IPS DF 19.7 (cell line): ENCODE data around the gene PLPP7.
"Not testable (repeated sequence)": the region's sequence is repeated elsewhere in the genome, so short reads cannot be mapped to it uniquely, and the experiment has no call there.

Experiments
- DNase-seq: peaks from one replicate; pipeline ENCODE4 v3.0.0-alpha.2; 2013; ENCODE audit warnings: low read depth, low spot score

PLPP7 gene

DNA sequence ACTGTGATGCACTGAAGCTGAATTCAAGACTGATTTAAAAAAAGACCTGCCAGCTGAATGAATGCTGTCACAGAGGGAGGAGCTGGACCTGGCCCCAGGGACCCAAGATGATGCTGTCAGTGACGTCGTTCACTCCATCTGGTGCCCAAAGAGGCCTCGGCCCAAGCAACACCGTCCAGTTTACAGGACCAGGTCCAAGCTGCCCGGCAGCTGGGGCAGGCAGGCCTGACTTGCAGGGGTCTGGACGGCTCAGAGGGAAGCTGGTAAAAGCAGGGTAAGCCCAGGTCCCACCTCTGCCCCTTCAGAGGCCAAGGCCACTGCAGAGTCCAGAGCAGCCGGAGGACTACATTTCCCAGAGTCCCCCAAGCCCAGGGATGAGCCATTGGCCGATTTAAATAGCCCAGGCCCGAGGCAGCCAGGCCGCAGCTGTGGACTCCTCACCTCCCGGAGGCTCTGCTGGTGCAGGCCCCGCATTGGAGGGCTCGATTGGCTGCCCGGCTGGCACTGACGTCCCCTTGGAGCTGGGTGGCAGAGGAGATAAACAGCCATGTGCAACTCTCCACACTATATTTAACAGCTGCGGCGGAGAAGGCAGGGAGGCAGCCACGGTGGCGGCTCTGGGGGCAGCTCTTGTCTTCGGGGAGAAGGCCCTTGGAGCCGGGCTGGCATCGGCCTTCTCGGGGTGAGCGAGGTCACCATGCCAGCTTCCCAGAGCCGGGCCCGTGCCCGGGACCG is at the start of gene PLPP7:
Gene PLPP7, plus strand, starts transcription at position 423 of the 735 bp plus-strand sequence. Its CDS starts 275 bp downstream, at position 698.
- DNase-seq, result no peak

DNA sequence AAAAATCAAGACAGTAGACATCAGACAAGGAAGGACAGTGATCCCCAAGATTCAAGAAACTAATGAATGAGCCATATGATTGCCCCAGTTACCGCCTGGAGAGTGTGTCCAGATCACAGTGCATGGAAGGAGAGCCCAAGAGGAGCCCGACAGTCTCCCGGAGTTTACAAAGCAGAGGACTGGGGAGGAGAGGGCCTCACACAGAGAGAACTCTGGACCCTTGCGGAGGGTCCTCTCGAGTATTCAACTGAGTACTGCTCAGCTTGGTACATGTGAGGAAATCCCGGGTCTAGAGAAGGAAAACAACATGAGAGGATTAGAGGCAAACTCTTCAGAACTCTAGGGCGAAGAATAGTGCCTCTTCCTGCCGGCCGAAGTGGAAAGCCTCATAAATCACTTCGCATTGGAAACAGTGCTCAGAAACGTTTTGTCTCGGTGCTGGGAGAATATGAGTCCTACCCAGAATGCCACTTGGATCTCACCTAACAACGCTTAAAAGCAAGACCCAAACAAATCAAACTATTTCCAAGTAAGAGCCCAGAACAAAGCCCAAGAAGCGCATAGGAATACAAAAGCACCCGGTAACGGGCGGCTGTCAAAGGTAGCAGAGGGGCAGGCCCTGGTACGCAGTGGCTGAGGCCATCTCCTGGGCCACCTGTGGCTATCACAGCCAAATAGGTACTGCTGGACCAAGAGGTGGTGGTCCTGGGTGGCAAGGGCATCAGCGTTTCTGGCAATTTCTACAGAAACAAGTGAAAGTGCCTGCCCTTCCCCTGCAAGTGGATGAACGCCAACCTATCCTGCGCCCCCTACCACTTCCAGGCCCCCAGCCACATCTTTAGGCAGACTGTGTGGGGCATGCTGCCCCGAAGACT is 49.2 kb upstream of the PLPP7 start:
- no peak for DNase-seq

DNA sequence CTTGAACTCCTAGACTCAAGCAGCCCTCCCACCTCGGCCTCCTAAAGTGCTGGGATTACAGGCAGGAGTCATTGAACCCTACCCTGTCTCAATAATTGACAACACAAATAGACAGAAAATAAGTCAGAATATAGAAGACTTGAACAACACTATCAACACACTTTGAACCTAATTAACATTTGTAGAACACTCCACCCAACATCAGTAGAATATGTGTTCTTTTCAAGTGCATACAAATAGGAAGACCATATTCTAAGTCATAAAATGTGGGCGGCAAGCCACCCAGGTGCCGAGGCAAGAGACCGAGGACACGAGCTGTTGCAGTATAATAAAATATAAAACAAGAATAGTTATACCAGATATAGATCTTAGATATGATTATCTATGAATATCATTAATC is 45.2 kb upstream of the PLPP7 start:
- DNase-seq, result not testable (repeated sequence)

DNA sequence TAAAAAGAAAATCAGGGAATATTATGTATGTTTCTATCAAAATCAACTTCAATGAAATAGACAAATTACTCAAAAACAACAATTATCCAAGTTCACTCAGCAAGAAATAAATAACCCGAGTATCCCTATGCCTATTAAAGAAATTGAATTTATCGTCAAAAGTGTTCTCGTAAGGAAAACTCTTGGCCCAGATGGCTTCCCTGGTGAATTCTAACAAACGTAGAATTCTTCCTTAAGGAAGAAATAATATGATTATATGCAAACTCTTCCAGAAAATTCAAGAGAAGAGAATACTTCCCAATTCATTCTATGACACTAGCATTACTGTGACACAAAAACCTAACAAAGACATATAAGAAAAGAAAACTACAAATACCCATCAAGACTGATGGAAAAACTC is 42.9 kb upstream of the PLPP7 start:
- no peak for DNase-seq

DNA sequence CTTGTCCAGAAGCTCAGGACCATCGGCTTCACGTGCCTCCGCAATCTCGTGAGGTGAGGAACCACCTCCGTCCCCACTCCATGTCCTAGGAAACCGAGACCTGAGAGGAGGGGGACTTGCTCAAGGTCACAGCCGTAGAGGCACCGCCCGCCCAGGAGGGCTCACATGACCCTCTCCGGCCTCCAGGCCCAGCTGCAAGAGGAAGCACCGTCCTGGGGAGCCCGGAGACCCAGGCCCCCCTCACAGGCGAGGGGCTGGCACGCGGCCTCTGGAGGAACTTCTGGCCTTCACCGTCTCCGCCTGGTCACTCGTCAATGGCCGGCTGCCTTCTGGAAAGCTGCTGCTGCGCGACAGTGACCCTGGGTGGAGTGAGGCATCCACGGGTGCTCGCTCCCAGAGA is 37.4 kb upstream of the PLPP7 start:
- DNase-seq, result no peak

DNA sequence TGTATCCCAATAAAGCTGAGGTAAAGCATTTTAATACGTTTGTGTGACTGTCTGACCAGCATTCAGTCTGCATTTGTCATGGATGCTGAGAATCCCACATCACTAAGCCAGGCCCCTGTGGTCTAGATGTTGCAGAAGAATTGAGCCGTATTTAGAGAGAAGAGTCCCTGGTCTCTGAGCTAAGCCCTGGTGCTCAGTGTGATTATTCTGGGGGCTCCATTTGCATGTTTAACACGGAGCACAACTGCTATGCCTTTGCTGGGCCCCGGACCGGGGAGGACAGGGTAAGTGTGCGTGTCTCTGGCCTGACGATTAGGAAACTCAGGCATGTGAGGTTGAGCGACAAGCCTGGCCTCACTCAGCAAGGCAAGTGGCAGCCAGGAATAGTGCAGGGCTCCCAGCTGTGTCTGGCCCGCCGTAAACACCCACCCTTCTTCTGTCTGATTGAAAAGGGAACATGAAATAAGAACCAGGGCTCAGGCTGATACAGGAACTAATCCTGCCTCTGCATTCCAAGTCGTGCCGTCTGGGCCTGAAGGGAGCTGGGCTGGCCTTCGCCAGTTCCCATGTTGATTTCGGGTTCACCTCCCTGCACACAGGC is 35.5 kb upstream of the PLPP7 start:
- no peak for DNase-seq

DNA sequence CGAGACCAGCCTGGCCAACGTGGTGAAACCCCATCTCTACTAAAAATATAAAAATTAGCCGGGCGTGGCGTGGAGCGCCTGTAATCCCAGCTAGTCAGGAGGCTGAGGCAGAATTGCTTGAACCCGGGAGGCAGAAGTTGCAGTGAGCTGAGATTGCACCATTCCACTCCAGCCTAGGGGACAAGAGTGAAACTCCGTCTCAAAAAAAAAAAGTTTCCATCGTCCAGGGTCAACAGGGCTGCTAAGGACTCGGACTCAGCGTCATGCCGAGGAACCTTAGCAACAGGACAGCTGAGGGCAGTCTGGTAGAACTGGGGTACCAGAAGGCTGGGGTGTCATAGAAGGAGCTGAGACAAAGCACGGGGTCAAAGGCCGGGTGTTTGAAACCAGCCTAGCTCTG is 34.9 kb upstream of the PLPP7 start:
- DNase-seq, result no peak

DNA sequence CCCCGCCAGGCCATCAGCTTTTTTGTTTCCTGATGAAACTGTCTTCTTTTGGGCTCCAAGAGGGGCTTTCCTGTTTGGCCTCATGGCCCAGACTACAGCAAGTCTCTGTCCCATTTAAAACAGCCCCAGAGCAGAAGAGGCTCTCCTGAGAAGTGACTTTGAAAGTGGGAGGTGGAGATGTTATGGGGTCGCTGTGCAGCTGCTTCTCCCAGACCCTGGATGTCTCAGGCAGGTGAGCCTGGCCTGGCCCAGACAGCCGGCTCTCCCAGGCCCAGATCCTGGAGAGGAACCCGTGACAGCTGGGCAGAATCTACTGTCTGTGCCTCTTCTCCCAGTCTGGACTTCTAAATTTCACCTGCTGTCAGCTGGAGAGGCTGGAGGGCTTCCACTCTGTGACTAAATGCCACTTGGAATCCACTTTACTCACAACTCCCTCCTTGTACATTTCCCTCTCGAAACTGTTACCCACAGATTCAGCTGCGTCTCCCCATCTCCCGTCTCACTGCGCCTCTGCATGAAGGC is 33.8 kb upstream of the PLPP7 start:
- no peak for DNase-seq

DNA sequence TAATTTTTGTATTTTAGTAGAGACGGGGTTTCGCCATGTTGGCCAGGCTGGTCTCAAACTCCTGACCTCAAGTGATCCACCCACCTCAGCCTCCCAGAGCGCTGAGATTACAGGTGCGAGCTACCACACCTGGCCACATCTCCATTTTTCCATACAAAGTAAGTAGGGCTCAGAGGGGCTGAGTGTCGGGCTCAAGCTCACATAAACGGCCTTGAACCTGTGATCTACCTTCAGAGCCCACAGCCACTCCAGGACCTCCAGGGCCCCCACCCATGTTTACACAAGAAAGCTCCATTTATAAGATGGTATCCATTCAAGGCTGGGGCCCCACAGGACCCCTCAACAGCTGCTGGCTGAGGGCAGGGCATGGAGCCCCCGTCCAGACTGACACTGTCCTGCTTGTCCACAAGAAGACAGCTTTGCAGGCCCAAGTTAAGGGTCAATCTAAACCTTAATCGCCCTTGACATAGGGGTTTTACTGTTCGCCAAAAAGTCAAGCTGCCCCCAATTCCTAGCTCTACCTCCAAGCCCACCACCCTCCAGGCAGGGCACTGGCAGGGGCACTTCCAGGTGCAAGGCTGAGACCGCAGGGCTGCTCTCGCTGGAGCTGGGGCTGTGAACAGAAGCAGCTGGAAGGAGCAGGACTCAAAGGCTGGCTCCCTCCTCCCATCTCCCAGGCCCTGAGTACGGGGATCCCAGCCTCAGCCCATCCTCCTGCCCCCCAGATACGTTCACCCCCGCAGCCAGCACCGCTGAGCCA is 32.1 kb upstream of the PLPP7 start:
- DNase-seq, result no peak

DNA sequence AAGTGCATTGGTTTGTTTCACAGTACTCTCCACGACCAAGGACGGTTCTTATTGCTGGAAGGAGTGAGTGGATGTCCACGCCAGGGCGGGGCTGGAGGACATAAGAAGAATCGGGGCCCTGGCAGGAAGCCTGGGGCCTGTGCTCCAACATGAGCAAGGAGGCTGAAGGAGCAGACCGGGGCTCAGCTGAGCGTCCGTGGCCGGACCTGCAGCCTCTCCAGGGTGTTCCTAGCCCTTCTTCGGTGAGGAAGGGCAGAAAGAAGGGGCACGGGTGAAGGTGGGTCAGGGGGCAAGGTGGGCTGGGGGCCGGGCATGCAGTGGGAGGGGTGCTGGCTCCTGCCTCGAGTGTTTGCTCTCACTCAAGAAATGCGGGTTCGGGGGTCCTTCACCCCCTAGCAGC is 31.3 kb upstream of the PLPP7 start:
- DNase-seq, result no peak

DNA sequence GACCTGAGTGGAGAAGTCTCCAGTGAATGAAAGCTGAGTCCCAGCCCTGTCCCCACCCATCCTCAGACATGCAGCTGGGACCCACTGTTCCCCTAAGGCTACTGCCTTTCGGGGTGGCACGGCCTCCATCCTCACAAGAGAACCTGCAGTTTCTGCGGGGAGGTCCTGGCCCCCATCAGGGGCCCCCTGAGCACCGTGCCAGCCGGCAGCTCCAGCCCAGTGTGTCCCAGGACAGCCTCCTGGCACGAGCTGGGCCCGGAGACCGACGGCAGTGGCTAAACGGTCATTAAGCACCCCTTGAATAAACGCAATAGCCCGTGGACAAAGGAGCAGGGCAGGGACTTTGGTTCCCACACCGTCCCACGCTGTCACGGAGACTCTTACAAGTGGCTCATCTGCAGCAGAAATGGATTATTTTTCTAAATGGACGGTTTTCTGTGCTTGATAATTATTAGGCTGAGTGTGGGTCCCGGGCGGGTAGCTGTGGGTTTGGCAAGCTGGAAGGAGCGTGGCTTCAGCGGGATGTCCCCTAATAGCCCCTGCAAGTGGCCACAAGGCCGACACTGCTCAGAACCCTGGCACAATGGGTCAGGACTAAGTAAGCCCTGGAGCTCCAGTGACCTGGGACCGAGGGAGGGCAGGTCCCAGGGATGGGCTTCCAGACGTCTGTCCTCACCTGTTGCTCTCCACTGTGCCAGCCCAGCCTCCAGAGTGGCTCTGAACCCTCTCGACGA is 30.7 kb upstream of the PLPP7 start:
- no peak for DNase-seq

DNA sequence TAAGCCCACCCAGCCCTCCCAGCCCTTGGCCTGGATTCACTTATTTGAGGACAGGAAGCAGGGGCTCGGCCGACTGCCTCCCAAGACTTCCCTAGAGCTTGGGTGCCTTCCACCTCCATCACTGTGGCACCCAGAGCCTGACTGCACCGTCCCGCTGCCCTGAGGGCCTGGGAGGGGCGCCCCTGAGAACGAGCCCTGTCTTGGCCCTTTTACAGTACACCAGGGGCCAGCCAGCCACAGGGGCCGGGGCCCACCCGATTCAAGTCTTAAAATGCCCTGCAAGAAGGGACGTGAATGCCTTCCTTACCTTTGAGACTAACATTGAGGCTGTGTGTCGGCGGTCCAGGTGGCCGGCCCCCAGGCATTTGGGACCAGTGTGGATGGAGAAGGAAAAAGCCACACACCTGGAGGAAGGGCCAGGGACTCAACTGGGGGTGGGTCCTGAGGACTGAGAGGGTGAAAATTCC is 30.1 kb upstream of the PLPP7 start:
- no peak for DNase-seq

DNA sequence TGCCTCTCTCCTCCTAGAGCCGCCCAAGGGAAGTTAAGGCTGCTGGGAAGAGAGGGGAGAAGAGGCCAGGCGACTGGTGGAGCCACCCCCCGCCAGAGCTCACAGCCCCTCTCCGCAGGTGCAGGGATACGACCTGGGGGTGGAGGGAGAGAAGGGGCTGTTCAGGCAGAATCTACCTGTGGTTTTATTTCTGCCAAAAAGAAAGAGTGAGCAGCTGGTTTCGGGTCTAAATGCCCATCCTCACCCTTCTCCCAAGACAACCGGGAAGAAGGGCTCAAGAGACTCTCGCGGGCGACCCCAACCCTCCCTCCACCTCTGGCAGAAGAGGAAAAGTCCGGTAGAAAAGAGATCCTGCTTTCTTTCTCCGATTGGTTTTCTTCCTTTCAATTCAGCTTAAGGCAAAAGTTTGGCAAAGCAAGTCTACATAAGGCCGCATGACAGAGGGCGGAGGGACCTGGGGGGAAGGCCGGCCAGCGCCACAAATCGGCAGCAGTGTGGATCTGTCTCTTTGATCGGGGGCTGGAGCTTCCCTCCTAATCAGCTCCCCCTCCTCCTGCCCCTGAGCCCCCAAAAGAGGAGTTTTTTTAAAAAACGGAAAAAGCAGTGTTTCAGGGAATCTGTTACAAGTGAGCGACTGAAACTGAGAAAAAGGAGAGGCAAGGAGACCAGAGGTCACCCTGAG is 29.5 kb upstream of the PLPP7 start:
- DNase-seq, result no peak

DNA sequence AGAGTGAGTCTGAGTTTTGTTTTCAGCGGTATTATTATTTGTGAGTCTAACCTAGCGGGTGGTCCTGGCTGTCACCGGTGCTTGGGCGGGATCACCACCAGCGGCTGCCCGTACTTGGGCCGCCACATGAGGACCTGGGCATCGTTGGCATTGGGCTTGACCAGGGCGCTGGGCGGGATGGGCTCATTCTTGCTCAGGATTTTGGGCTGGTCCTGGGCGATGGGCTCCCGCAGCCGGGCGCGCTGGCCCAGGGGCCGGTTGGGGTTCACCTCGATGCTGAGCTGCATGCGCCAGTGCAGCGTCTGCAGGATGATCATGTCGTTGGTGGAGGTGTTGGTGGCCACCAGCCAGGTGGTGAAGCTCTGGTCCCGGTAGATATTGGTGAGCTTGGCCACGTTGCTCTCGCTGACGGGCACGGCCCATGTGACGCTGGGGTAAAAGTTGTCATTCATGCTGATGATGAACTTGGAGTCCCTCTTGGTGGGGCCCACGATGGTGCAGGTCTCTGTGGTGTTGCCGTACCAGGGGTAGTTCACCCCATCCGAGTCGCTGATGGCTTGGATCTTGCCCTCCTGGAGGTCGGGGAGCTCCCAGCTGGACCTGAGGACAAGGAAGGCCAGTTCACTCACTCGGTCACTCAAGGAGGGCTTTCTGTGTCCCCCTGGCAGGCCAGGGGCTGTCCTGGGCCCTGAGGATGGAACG is 28.6 kb upstream of the PLPP7 start:
- DNase-seq, result no peak

DNA sequence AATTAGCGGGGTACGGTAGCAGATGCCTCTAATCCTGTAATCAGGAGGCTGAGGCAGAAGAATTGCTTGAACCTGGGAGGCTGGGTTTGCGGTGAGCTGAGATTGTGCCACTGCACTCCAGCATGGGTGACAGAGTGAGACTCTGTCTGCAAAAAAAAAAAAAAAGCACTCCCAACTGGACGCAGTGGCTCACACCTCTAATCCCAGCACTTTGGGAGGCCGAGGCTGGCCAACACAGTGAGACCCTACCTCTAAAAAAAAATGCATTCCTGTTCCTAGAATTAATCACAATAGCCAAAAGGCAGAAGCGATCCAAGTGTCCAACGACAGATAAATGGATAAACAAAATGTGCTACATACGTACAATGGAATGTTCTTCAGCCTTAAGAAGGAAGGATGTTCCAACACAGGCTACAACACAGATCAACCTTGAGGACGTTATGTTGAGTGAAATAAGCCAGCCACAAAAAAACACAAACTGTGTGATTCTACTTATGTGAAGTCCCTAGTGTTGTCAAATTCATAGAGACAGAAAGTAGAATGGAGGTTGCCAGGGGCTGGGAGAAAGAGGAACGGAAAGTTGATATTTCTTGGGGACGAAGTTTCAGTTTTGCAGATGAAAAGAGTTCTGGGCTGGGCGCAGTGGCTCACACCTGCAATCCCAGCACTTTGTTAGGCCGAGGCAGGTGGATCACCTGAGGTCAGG is 27.0 kb upstream of the PLPP7 start:
- DNase-seq, result no peak

DNA sequence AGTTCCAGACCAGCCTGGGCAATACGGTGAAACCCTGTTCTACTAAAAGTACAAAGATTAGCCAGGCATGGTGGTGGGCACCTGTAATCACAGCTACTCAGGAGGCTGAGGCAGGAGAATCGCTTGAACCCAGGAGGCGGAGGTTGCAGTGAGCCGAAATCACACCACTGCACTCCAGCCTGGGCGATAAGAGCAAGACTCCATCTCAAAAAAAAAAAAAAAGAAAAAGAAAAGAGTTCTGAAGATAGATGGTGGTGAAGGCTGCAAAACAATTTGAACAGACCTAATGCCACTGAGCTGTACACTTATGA is 26.5 kb upstream of the PLPP7 start:
- DNase-seq, result not testable (repeated sequence)

DNA sequence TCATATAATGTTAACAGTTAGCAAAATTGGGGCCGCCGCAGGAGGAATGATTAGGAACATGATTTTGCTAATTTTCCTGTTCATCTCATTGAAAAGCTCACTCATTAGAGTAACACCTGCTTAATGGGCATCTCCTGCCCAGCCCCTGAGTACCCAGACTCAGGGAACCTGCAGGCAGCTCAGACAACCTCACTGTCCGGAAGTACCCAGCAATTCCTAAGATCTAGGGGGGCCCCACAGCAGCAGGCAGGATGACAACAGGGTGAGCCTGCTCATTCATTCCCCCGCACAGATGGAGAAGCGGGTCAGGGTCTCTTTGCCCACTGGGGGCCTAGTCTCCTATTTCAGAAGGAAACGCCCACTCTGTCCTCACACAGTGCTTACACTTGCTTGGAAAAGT is 25.8 kb upstream of the PLPP7 start:
- DNase-seq, result no peak

DNA sequence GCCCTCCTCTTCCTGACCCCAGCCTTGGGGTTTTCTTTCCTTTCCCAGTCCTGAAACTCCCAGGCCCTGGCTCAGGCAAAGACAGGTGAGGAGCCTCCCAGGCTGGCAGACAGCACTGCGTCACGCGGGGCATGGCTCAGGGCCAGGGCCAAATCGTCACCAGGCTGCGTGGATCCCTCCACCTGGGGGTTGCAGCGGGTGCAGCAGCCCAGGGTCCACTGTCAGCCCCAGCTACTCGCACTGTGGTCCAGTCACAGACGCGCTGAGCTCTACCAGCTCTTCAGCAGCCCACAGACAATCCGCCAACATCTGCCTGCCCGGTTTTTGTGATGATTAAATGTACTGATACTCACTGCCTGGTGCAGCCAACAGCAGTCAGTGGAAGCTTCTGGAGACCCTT is 25.3 kb upstream of the PLPP7 start:
- DNase-seq, result no peak
